GM18498 (cell line): ENCODE measurements around the gene ALPK1.
A peak's percentile ranks its signal among the peaks of the same experiment; 100 is the strongest.
"Not testable (repeated sequence)": the region's sequence is repeated elsewhere in the genome, so short reads cannot be mapped to it uniquely, and the experiment has no call there.

ENCODE experiments used
- ATAC-seq: cut with Tn5 transposase; IDR thresholded peaks from one replicate; pipeline ENCODE4 v1.9.1; 2021; ENCODE audit warnings: mild to moderate bottlenecking, moderate library complexity; ENCODE audit not compliant: unreplicated experiment

The ALPK1 gene

DNA sequence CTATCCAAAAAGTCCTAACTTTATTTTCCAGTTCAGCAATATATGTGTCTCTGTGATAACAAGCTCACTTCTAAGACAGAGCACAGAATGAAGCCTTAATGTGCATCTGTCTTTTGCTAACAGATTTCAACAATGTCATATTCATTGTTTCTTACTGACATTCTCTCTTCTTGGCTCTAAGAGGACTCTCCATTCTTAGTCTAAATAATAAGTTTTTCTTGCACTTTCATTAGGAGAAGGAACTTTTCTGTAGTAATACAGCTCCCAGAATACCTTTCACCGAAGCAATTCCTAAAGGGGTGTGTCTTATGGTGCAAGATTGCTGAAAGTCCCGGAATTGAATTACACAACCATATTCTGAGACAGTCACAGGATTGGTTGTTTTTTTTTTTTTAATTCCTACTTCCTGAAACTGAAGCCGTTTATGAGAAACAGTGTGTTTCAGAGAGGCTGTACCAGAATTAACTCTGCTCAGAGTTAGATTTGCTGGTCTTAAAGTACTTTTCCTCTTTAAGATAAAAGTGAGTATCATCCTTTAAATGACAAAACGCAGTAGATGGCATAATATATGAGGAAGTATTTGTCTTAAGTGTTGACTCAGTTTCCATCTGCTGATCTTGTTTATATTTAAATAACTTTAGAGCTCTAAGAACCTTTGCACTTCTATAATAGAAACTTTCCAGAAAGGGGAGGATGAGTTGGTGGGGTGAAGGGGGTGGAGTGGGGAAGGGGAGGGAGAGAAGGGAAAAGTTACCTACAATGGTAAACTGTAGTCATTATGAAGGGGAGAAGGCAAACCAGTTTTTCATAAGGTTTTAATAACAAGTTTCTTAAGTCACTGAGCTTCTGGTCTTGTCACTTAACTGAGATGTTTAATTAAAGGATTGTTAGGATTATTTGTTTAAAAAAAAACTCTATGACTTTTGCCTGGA, at the start of gene ALPK1:
Gene ALPK1, plus strand, starts transcription at position 421 of the 932 bp plus-strand sequence.
- peak; percentile 83 for ATAC-seq

DNA sequence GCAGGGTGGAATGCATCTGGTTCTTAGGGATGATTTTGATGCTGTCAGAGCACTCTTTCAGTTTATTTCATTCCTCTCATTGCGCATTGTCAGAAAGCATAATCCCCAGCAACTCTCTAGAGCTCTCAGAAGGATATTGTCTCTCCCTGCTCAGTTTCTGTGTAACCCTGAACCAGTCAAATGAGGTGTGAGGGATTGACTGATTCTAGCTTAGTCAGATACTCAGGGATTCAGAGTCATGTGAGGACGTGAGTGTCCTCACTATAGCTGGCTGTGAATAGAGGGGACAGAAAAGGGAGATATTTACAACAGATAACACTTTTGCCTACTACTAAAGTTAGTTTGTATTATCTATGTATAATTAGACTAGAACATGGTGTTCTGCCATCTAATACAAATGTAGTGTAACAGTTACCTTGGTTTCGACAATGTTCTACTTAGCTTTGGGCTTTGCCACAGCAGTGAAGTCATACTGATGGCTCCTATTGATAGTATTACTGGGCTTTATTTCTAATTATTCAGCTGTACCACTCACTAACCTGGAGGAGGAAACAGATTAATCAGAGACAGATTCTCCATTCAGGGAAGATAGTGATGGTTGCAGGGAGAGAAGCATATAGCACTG, 46.0 kb upstream of the ALPK1 start:
- ATAC-seq, result no peak

DNA sequence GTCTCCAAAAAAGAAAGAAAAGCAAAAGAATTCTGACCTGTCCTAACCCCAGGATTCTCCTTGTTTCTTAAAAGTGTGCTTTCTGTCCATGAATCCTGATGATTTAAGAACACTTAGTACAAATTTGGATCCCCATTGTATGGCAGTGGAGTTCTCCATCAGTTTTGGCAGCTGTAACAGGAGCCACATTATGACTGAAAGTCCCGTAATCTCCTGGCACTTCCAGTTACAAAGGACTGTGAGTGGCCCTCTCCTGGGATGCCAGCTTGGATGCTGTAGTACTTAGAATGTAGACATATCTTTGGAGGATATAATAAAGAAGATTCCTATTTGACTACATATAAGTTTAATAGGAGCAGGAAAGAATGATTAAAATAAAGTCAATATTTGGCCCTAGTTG, 44.9 kb upstream of the ALPK1 start:
- ATAC-seq, result no peak

DNA sequence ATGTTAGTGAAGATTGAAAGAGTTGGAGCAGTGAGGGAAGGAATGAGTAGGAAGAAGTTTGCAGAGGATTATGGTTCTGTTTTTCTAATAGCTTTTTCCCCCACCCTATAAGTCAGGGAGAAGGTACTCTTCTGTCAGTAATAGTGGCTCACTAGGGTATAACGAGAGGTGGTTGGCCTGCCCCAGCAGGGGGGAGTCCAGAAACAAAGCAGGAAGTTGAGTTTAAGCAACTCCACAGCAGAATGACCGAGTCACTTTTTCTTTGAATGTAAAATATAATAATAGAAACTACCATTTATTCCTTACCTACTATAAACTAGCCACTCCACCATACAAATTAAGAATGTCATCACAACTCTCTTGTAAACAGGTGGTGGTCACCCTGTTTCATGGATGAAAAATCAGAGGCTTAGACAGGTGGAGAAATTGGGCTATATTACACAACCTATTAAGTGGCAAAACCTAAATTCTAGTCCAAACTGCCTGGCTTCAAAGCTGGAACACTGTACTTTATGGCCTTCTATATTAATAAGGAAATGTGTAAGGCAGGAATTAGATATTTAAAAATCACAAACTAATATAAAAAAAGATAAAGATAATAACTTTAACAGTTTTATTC, 43.7 kb upstream of the ALPK1 start:
- ATAC-seq, result peak; percentile 53

DNA sequence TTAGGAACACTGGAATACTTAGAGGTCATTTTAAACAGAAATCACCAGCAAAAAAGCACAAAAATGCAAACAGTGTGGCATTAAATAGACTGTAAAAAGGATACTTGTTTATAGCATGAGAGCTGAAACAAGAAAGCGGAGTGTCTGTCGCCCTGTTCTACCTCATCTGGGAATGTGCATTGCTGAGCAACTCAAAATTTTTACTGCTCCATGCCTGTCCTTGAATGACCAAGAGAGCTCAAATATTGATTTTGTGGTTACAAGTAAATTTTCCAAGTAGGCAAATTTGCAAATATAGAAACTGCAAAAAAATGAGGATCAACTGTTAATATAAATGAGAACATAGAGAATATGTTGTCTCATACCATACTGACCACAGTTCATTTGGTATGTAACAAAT, 40.1 kb upstream of the ALPK1 start:
- ATAC-seq, result no peak

DNA sequence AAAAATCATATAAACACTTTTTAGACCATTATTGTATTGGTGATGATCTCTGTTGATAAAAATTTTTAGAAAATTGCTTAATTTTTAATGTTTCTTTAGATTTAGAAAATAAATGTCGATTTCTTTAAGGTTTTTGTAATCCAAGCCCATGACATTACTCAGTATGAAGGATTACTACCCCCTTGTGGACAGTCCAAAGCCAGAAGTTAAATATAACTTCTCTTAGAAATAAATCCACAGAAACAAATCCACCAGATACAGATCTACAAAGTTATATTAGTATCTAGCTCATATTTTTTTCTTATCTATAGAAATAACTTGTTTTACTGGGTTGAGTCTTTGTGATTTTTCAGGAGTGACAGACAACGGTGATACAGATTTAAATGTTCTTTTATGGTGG, 30.3 kb upstream of the ALPK1 start:
- ATAC-seq, result no peak

DNA sequence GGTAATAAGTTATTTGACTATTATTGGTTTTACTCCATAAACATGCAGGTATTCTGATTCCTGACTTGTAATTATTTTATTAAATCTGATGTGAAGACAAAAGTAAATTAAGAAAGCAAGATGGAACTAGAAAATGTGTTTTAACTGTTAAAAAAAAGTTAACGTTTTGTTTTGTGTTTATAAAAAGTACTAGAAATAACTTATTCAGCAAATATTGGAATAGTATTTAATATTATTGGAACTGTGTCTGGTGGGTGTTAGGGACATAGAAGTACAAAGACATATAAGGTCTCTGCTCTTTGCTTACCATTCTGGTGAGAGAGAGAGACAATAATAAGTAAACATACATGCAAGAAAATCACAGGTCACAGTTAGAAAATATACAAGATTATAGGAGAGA, 27.1 kb upstream of the ALPK1 start:
- no peak for ATAC-seq

DNA sequence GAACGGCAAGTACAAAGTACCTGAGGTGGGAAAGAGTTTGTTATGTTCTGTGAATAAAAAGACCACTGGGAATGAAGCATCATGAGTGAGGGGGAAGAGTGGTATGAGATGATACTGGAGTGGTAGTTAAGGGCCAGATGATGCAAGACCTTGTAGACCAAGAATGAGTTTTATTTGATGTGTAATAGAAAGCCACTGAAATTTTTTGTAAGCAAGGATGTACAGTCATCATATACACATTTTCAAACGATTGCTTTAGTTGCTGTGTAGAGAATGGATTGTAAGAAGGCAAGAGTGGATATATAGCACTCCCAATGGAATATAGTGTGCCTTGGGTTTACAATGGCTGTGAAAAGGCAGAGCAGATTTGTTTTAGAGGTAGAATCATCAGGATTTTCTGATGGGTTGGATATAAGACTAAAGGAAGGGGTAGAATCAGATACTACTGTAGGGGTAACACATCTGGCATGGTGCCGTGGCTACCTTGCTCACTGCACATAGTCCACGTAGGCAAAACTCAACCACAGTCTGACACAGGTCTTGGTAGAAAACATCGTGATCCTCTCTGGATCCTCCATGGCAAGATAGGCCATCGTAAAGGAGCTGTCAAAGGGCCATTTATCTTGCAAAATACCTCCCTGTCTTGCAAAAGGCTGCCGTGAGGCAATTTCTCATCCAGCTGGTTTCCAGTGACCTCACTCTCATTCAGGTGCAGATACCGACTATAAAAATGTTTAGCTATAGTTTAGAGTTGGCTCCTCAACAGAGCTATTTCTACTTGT, 26.3 kb upstream of the ALPK1 start:
- no peak for ATAC-seq

GRCh38 chr4:112272292-112272691, 24.9 kb upstream of the ALPK1 start:
- no peak for ATAC-seq

DNA sequence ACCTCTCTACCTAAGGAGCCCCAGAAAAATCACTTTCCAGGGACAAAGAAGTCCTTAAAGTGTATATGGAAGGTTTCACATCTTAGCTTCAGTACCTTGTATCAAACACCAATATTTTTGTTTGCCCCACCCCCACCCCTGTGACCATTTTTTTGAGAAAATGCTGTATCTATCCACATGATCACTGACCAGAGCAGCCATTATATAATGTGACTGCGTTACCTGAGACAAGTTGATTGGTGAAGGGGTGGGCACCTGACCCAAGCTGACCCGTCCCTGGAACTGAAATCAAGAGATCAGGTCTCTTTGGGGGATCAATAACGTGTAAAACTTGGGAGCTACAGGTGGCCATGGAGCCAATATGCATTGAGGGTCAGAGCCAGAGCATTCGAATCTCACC, 22.2 kb upstream of the ALPK1 start:
- no peak for ATAC-seq

DNA sequence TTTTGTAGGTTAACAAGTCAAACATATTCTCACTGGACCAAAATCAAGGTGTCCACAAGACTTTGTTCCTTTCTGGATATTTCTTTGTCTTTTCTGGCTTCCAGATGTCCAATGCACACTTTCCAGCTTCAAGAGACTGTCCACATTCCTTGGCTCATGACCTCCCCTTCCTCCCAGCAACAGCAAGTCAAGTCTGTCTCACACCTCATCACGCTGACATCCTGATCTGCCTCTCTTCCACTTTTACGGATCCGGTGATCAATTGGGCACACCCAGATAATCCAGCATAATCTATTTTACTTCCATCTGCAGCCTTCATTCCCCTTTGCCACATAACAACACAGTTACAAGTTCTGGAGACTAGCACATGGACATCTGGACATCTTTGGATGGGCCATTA, 21.1 kb upstream of the ALPK1 start:
- ATAC-seq, result no peak

DNA sequence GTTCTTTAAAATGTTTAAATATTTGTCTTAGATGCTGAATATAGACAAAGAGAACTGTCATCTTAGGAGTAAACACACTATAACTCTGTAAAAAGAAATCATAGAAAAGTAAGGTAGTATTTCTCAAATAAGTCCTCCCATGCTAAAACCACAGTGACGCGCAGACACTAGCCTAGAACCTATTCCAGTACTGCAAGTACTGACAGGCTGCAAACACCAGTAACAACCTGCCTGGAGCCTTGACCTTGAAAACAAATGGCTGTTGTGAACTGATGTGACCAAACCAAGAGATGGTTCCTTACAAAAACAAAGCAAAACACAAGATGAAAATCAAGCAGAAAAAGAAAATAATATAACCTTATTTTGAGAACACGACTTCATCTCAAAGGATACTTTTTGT, 19.9 kb upstream of the ALPK1 start:
- ATAC-seq, result no peak

GRCh38 chr4:112277705-112278448, 19.3 kb upstream of the ALPK1 start:
- ATAC-seq, result no peak

GRCh38 chr4:112279025-112279881, 17.9 kb upstream of the ALPK1 start:
- peak; percentile 69 for ATAC-seq

GRCh38 chr4:112279882-112280315, 17.3 kb upstream of the ALPK1 start:
- peak; percentile 11 for ATAC-seq

GRCh38 chr4:112280386-112281056, 16.6 kb upstream of the ALPK1 start:
- ATAC-seq, result no peak

GRCh38 chr4:112281895-112282398, 15.2 kb upstream of the ALPK1 start:
- ATAC-seq, result not testable (repeated sequence)

DNA sequence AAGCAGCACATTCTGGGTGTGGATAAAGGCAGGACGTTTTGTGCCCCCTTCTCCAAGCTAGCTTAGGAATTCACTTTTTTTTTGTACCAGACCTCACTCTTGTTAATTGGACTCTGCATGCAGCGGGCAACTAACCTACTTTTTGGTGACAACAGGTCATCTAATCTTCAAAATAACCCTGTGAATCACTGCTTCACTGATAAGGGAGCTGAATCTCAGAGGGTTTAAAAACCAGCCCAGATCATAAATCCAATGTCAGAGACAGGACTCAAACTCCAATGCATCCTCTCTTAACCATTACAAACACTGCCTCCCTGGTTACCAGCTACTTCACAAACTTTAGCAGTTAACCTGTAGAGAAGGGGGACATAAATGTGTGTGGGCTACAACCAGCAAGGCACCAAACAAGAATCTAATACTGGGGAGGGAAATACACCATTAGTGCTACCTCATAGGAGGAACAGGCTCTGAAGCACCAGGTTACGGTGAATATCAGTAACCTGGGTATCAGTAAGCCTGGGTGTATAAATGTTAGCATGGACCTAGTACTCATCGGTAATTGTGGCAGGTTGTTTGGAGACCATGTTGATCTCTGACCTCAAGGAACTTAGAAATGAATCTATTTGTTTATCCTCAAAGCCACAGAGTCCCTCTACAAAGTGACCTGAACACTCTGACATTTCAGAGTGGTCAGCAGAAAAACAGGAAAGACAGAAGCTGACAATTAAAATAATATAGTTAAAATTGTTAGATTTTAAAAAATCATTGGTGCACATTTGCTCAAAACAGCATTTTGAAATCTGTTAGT, 14.1 kb upstream of the ALPK1 start:
- ATAC-seq, result no peak
